ENCODE data around the gene XRCC6.

DNA sequence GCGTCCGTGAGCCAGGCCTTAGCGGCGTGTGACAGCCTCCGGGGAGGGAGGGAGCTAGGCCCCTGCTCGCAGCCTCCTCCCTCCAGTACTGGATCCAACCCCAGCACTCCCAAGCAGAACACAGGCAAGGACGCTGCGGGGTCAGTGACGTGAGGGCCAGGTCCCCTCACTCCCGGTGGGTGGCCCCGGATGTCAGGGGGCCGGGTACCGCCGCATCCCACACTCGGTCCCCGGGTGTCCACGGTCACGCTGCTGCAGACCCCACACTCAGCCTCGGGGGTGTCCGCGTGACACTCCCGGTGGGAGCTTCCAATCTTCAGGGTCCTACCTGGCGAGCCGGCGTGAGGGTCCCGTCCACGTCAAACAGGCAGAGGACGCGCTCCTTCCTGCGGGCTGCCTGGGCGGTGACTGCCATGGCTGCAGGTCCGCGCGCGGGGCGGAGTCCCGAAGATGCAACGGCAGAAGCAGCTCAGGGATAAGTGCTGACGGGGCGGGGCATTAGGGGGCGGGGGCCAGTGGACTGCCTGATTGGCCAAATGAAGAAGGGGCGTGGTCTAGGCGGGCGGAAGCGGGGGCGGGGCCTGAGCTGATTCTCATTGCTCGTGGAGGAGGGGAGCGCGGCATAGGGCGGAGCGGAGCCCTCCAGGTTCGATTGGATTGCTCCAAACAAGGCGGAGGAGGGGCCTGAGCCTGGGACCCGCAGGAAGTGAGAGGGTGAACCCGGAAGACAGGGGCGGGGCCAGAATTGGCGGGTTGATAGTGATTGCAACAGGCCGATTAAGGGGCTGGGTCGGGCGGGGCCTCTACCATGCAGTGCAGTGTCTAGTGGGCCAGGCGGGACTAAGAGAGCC is 31.5 kb upstream of the XRCC6 start, which contains the start of gene PMM1:
- TF ChIP-seq FOXP1 (CRISPR knock-in tag; IDR thresholded peaks at IDR 0.05) = no peak
- TF ChIP-seq, protein P1, sequence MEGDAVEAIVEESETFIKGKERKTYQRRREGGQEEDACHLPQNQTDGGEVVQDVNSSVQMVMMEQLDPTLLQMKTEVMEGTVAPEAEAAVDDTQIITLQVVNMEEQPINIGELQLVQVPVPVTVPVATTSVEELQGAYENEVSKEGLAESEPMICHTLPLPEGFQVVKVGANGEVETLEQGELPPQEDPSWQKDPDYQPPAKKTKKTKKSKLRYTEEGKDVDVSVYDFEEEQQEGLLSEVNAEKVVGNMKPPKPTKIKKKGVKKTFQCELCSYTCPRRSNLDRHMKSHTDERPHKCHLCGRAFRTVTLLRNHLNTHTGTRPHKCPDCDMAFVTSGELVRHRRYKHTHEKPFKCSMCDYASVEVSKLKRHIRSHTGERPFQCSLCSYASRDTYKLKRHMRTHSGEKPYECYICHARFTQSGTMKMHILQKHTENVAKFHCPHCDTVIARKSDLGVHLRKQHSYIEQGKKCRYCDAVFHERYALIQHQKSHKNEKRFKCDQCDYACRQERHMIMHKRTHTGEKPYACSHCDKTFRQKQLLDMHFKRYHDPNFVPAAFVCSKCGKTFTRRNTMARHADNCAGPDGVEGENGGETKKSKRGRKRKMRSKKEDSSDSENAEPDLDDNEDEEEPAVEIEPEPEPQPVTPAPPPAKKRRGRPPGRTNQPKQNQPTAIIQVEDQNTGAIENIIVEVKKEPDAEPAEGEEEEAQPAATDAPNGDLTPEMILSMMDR (IDR thresholded peaks at IDR 0.05 in 2 of 3, conservative IDR thresholded peaks at IDR 0.05 in 1 of 3; ENCODE audit: insufficient read depth in 2 of 3, low read depth in 1 of 3, low read length in 3 of 3) = no peak

Measured in K562 (cell line).